ENCODE data around the gene TMOD3.
A peak's percentile ranks its signal among the peaks of the same experiment; 100 is the strongest.

The TMOD3 gene

DNA sequence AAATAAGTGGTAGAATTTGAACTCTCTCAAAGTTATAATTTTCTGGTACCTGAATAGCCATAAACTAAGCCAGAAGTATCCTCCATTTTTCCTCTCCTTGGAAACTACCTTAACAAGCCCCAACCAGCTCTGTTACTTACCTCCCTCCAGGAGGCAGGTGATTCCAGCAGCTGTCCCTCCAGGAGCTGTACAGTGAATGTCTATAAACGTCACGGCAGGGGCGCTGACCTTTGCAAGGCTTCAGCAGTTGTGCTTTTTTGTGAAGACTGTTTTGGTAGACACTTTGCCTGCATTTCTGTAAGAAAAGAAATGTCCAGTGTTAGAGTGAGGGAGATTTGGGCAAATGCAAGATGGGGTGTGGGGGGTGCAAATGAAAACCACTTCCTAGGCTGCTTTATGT is 75.0 kb downstream of the TMOD3 start:
- Histone ChIP-seq H3K36me3 (ENCODE audit: control insufficient read depth in 2 of 2, insufficient read depth in 1 of 2, low read length in 2 of 2) (peaks cover 0 to 30% of the 10 kb centered on the region in 2 experiments; a peak in 1 of 3 replicates), H3K27ac (ENCODE audit: extremely low read depth, low read depth, low read length) (no peak overlapping the region), H3K4me3 (ENCODE audit: low read depth, low read length) (no peak overlapping the region), H3K4me1 (ENCODE audit: control insufficient read depth, insufficient read depth, low read length) (no peaks in the 10 kb centered on the region), H3K9me3 (ENCODE audit: control insufficient read depth, insufficient read depth, low read depth, low read length) (no peaks in the 10 kb centered on the region)
- peak; percentile 84 for TF ChIP-seq ZIC2 (tag by site-specific recombination; IDR thresholded peaks at IDR 0.05)
- TF ChIP-seq ZNF629 (tag by site-specific recombination; IDR thresholded peaks at IDR 0.05) = no peak
- CTCF ChIA-PET = interaction anchor here (0.5 to 1.5 kb wide), 6 partner anchors 15 to 790 kb away, joined by 3 to 7 read pairs (median 4); no protein-coding TSS in a partner anchor
- POLR2A ChIA-PET = no interaction called here

DNA sequence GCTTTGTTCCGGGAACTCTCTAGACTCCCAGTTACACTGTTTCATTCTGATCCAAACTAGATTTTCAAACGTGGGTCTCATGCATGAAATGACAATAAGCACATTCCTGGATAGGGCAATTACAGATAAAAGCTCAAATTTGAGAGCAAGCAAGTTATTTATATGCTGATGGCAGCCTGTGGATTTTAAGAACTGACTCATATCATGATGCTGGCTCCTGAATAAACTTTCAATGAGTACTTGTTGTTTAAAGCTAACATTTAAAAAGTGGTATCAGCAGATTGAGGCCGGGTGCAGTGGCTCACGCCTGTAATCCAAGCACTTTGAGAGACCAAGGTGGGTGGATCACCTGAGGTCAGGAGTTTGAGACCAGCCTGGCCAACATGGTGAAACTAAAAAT is 75.5 kb downstream of the TMOD3 start:
- CTCF ChIA-PET = interaction anchor here (0.5 to 1.5 kb wide), 5 partner anchors 15 to 790 kb away, joined by 3 to 4 read pairs (median 3); no protein-coding TSS in a partner anchor
- H3K36me3 ChIP-seq (ENCODE audit: control insufficient read depth in 2 of 2, insufficient read depth in 1 of 2, low read length in 2 of 2) = peaks cover 0 to 28% of the 10 kb centered on the region in 2 experiments; a peak in 1 of 3 replicates
- H3K4me3 ChIP-seq (ENCODE audit: low read depth, low read length) = no peak overlapping the region
- H3K27ac ChIP-seq (ENCODE audit: extremely low read depth, low read depth, low read length) = no peak overlapping the region
- no peaks in the 10 kb centered on the region for H3K9me3 ChIP-seq (ENCODE audit: control insufficient read depth, insufficient read depth, low read depth, low read length)
- POLR2A ChIA-PET = no interaction called here
- H3K4me1 ChIP-seq (ENCODE audit: control insufficient read depth, insufficient read depth, low read length) = no peaks in the 10 kb centered on the region
- TF ChIP-seq SP2 (tag by site-specific recombination; IDR thresholded peaks at IDR 0.05) (no peak), ZIC2 (tag by site-specific recombination; IDR thresholded peaks at IDR 0.05) (no peak), ZNF529 (tag by site-specific recombination; IDR thresholded peaks at IDR 0.05; ENCODE audit: insufficient replicate concordance) (no peak), WT1 (tag by site-specific recombination; IDR thresholded peaks at IDR 0.05) (no peak), ZNF37A (tag by site-specific recombination; IDR thresholded peaks at IDR 0.05) (no peak), ZNF660 (tag by site-specific recombination; IDR thresholded peaks at IDR 0.05) (no peak), ZNF610 (tag by site-specific recombination; IDR thresholded peaks at IDR 0.05; ENCODE audit: borderline replicate concordance) (no peak), ZNF274 (IDR thresholded peaks at IDR 0.05; ENCODE audit: low read length) (no peak), ZNF274 (tag by site-specific recombination; IDR thresholded peaks at IDR 0.05; ENCODE audit: borderline replicate concordance) (no peak), ZNF266 (tag by site-specific recombination; IDR thresholded peaks at IDR 0.05; ENCODE audit: low read depth) (no peak), ZNF155 (tag by site-specific recombination; IDR thresholded peaks at IDR 0.05) (no peak), ZNF350 (tag by site-specific recombination; IDR thresholded peaks at IDR 0.05) (no peak), ZFP69B (tag by site-specific recombination; IDR thresholded peaks at IDR 0.05) (no peak), ZNF174 (tag by site-specific recombination; IDR thresholded peaks at IDR 0.05) (no peak), ZBTB17 (tag by site-specific recombination; IDR thresholded peaks at IDR 0.05) (no peak), ZNF843 (tag by site-specific recombination; IDR thresholded peaks at IDR 0.05) (no peak)
- TF ChIP-seq, protein P1, sequence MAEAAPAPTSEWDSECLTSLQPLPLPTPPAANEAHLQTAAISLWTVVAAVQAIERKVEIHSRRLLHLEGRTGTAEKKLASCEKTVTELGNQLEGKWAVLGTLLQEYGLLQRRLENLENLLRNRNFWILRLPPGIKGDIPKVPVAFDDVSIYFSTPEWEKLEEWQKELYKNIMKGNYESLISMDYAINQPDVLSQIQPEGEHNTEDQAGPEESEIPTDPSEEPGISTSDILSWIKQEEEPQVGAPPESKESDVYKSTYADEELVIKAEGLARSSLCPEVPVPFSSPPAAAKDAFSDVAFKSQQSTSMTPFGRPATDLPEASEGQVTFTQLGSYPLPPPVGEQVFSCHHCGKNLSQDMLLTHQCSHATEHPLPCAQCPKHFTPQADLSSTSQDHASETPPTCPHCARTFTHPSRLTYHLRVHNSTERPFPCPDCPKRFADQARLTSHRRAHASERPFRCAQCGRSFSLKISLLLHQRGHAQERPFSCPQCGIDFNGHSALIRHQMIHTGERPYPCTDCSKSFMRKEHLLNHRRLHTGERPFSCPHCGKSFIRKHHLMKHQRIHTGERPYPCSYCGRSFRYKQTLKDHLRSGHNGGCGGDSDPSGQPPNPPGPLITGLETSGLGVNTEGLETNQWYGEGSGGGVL (tag by site-specific recombination; IDR thresholded peaks at IDR 0.05) = no peak
- TF ChIP-seq, protein P2, sequence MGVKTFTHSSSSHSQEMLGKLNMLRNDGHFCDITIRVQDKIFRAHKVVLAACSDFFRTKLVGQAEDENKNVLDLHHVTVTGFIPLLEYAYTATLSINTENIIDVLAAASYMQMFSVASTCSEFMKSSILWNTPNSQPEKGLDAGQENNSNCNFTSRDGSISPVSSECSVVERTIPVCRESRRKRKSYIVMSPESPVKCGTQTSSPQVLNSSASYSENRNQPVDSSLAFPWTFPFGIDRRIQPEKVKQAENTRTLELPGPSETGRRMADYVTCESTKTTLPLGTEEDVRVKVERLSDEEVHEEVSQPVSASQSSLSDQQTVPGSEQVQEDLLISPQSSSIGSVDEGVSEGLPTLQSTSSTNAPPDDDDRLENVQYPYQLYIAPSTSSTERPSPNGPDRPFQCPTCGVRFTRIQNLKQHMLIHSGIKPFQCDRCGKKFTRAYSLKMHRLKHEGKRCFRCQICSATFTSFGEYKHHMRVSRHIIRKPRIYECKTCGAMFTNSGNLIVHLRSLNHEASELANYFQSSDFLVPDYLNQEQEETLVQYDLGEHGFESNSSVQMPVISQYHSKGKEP (tag by site-specific recombination; IDR thresholded peaks at IDR 0.05) = no peak
- TF ChIP-seq, protein P3, sequence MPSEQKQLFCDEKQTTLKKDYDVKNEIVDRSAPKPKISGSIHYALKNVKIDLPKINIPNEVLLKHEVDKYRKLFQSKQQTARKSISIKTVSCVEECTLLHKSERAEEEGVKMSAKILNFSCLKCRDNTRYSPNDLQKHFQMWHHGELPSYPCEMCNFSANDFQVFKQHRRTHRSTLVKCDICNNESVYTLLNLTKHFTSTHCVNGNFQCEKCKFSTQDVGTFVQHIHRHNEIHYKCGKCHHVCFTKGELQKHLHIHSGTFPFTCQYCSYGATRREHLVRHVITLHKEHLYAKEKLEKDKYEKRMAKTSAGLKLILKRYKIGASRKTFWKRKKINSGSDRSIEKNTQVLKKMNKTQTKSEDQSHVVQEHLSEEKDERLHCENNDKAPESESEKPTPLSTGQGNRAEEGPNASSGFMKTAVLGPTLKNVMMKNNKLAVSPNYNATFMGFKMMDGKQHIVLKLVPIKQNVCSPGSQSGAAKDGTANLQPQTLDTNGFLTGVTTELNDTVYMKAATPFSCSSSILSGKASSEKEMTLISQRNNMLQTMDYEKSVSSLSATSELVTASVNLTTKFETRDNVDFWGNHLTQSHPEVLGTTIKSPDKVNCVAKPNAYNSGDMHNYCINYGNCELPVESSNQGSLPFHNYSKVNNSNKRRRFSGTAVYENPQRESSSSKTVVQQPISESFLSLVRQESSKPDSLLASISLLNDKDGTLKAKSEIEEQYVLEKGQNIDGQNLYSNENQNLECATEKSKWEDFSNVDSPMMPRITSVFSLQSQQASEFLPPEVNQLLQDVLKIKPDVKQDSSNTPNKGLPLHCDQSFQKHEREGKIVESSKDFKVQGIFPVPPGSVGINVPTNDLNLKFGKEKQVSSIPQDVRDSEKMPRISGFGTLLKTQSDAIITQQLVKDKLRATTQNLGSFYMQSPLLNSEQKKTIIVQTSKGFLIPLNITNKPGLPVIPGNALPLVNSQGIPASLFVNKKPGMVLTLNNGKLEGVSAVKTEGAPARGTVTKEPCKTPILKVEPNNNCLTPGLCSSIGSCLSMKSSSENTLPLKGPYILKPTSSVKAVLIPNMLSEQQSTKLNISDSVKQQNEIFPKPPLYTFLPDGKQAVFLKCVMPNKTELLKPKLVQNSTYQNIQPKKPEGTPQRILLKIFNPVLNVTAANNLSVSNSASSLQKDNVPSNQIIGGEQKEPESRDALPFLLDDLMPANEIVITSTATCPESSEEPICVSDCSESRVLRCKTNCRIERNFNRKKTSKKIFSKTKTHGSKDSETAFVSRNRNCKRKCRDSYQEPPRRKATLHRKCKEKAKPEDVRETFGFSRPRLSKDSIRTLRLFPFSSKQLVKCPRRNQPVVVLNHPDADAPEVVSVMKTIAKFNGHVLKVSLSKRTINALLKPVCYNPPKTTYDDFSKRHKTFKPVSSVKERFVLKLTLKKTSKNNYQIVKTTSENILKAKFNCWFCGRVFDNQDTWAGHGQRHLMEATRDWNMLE (tag by site-specific recombination; conservative IDR thresholded peaks at IDR 0.05; ENCODE audit: low read depth) = no peak

Data from HEK293 (cell line).